Mucosa of gallbladder (tissue), 1 donor: Measurements from ENCODE around the gene KCTD5. TPM values are rescaled to one million over a fixed set of nuclear protein-coding genes. Genes with fewer than 3 reads are reported as not detected.
"Not testable (repeated sequence)": the region's sequence is repeated elsewhere in the genome, so short reads cannot be mapped to it uniquely, and the experiment has no call there.

Experiments
- DNase-seq: peaks from one replicate; pipeline ENCODE4 v3.0.0-alpha.2; 2020; ENCODE audit warnings: low spot score
- total RNA-seq: library from RNA; stranded (reverse); gene quantifications from one replicate; pipeline ENCODE4 v1.2.1, GENCODE V29; 2021
- donor health status: DM: no; HTN: no; CAD: no.

Gene KCTD5, protein sequence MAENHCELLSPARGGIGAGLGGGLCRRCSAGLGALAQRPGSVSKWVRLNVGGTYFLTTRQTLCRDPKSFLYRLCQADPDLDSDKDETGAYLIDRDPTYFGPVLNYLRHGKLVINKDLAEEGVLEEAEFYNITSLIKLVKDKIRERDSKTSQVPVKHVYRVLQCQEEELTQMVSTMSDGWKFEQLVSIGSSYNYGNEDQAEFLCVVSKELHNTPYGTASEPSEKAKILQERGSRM
- total RNA-seq: 18.6 TPM

DNA sequence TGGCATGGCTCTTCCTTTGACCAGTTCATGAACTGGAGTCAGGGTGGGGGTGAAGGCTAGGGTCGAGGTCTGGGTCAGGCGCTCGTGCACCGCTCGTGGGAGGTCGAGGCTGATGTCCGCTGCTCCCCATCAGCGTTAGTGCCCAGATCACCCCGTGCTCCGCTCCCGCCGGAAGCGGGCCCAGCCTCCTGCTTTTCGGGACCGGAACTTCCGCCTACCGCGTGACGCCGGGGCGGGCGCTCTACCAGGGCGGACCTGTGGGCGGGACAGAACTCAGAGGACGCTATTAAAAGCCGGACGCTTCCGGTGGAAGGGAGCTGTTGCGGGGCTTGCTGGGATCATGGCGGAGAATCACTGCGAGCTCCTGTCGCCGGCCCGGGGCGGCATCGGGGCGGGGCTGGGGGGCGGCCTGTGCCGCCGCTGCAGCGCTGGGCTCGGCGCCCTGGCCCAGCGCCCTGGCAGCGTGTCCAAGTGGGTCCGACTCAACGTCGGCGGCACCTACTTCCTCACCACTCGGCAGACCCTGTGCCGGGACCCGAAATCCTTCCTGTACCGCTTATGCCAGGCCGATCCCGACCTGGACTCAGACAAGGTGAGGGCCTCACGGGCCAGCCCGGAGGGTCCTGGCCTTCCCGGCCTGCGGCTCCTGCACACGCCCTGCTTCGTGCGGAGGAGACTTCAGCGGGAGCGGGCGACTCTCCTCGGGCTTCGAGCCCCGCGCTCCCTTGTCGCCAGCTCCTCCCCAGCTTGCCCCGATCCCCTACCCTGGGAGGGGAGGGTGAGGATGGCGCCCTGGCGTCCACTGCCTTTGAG lies at the start of gene KCTD5:
Gene KCTD5, plus strand, starts transcription at position 315 of the 813 bp plus-strand sequence. Its CDS starts 26 bp downstream, at position 341.
- peak; percentile 97 for DNase-seq

- DNase-seq: peak; percentile 25
These were observed 43.1 kb upstream of the KCTD5 start for GRCh38 chr16:2639071-2639721.

DNA sequence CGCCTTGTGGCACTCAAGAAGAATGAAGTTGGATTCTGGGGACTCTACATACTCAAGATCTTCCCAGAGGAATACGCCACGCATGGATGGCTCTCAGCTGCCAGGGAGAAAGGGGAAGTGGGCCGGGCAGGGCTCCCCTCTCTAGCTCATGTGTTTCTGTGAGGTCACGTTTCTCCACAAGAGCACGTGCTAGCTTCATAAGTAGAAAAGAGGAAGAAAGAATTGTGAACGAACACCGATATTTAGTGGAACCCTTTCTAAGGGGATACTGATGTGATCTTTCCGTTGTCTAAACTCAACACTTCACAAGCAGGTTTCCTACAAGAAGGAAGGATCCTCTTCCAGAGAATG lies 42.6 kb upstream of the KCTD5 start:
- not testable (repeated sequence) for DNase-seq

- not testable (repeated sequence) for DNase-seq
These were observed 39.8 kb upstream of the KCTD5 start for GRCh38 chr16:2642561-2642960.

- DNase-seq: not testable (repeated sequence)
These were observed 37.4 kb upstream of the KCTD5 start for GRCh38 chr16:2644754-2645453.

GRCh38 chr16:2651268-2651871 lies 31.0 kb upstream of the KCTD5 start:
- DNase-seq: not testable (repeated sequence)

- not testable (repeated sequence) for DNase-seq
These were observed 28.4 kb upstream of the KCTD5 start for GRCh38 chr16:2653915-2654314.

DNA sequence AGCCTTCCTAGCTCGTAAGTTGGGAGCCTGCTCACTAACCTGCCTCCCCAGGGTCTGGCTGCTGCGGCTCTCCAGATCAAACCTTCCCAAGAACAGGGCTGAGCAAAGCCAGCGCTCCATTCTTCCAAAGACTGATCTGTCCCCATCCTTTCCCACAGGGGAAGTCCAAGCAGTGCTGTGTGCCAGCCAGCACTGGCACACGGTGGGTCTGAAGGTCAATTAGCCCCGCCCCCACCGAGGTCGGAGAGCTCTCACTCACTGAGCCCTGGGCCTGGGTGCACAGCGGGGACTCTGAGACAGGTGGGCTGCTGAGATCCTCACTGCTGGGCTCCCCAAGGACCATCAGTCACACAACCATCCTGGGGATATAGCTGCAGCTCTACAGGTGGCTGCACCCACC lies 27.4 kb upstream of the KCTD5 start:
- DNase-seq: not testable (repeated sequence)

GRCh38 chr16:2656985-2657384 lies 25.3 kb upstream of the KCTD5 start:
- DNase-seq: no peak

DNA sequence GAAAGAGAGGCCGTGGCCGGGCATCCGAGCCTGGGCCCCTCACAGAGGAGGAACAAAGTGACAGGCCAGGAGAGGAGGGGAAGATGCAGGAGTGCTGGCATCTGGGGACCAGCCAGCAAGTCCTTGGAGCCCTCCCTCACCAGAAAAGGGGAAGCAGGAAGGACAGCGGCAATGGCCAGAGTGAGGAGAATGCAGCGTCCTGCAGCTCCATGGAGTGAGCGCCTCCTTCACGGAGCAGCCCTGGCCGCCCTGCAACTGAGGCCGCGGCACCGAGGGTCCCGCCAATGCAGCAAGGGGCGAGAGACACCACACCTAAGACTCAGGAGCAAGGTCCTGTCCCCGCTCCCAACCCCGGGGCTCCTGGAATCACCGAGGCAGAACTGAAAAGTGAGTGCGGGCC lies 24.5 kb upstream of the KCTD5 start:
- DNase-seq: not testable (repeated sequence)

DNA sequence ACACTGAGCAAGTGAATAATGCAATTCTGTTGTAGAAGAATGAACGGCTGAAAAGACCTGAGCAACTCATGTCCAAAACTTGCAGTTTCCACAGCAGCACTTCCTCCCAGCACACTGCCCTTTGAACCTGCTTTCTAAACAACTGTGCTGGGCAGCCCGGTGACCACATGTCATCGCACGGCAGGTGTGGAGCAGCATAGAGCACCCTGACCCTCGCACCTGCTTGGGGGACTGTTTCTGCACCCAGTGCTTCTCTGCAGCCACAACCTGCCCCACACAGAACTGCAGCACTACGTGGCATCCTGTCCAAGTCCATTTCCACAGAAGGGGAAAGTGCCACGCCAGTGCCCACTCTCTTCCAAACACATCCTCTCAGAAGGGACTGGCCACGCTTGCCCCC lies 22.8 kb upstream of the KCTD5 start:
- DNase-seq: not testable (repeated sequence)

DNA sequence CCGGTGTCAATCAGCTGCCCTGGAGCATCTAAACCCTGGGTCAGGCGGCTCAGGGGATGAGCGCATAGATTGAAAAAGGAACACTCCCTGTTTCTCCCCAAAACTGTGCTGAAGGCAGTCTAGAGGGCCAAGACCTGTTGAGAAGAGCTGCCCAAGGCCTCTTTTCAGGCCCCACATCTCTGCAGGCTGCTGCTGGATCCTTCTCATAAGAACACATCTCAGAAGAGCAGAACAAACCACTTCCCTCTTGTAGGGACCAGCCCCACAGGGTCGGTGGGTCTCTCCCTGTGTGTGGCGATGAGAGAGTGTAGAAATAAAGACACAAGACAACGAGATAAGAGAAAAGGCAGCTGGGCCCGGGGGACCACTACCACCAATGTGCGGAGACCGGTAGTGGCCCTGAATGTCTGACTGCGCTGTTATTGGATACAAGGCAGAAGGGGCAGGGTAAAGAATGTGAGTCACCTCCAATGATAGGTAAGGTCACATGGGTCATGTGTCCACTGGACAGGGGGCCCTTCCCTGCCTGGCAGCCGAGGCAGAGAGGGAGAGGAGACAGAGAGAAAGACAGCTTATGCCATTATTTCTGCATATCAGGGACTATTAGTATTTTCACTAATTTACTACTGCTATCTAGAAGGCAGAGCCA lies 22.2 kb upstream of the KCTD5 start:
- not testable (repeated sequence) for DNase-seq

- DNase-seq: not testable (repeated sequence)
These were observed 21.5 kb upstream of the KCTD5 start for GRCh38 chr16:2660755-2661373.

DNA sequence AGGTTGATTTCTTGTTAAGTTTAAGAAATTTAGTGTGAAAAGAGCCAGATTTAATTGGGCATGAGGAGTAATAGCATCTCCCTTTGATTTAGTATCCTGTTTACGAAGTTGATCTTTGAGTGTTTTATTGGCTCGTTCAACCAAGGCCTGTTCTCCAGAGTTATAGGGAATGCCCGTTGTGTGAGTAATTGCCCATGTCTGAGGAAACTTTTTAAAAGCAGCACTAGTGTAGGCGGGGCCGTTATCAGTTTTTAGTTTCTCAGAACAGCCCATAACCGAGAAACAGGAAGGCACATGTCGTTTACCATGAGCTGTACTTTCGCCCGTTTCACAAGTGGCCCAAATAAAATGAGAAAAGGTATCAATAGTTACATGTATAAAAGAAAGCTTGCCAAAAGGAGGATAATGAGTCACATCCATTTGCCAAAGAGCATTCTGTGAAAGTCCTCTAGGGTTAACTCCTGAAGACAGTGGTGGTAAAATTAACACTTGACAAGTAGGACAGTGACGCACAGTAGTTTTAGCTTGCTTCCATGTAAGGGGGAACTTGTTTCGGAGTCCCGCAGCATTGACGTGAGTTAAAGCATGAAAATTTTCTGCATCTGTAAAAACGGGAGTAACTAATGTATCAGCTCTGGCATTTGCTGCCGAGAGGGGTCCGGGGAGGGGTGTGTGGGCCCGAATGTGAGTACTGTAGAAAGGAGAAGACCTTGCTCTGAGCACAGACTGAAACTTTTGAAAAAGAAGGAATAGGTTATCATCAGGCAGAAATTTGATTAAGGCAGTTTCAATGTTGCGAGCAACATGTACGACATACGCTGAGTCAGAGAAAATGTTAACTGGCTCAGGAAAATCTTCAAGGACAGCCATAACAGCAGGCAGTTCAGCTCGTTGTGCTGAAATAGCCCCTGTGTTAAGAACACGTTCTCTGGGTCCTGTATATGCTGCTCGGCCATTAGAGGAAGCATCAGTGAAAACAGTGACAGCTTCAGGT lies 18.5 kb upstream of the KCTD5 start:
- no peak for DNase-seq

DNA sequence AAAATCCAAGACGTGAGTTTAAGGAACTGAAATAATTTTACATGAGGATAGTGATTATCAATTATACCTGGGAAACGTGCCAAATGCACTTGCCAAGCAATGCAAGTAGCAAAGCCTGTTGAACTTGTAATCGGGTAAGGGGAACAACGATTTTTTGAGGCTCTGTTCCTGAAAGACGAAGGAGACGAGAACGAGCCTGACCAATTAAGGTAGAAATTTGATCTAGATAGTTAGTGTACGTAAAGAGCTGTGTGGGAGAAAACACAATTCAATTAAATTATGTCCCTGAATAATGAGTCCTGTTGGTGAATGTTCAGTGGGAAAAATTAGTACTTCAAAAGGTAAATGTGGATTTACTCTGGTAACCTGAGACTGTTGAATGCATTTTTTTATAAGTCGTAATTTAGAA lies 17.7 kb upstream of the KCTD5 start:
- peak; percentile 38 for DNase-seq

GRCh38 chr16:2666671-2667070 lies 15.7 kb upstream of the KCTD5 start:
- not testable (repeated sequence) for DNase-seq

DNA sequence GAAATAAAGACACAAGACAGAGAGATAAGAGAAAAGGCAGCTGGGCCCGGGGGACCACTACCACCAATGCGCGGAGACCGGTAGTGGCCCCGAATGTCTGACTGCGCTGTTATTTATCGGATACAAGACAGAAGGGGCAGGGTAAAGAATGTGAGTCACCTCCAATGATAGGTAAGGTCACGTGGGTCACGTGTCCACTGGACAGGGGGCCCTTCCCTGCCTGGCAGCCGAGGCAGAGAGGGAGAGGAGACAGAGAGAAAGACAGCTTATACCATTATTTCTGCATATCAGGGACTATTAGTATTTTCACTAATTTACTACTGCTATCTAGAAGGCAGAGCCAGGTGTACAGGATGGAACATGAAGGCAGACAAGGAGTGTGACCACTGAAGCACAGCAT lies 12.7 kb upstream of the KCTD5 start:
- not testable (repeated sequence) for DNase-seq

GRCh38 chr16:2670017-2670416 lies 12.3 kb upstream of the KCTD5 start:
- DNase-seq: peak; percentile 81

GRCh38 chr16:2671193-2671592 lies 11.1 kb upstream of the KCTD5 start:
- DNase-seq: not testable (repeated sequence)
